GM19023 (cell line): ENCODE data around the gene DCTPP1.

Source experiments
- ATAC-seq: cut with Tn5 transposase; IDR thresholded peaks from one replicate; pipeline ENCODE4 v1.9.1; 2021; ENCODE audit warnings: mild to moderate bottlenecking, moderate library complexity; ENCODE audit not compliant: unreplicated experiment

The DCTPP1 gene

GRCh38 chr16:30447512-30448226 lies 17.8 kb upstream of the DCTPP1 start:
- ATAC-seq: no peak

- no peak for ATAC-seq
Measured at GRCh38 chr16:30446203-30446595, 16.4 kb upstream of the DCTPP1 start.

GRCh38 chr16:30445408-30446202 lies 15.8 kb upstream of the DCTPP1 start, which contains the start of gene SEPHS2:
Gene SEPHS2, minus strand, starts transcription at chr16:30445874. Its CDS starts 147 bp downstream, at chr16:30445727.
- peak; percentile 90 for ATAC-seq

GRCh38 chr16:30445149-30445407 lies 15.2 kb upstream of the DCTPP1 start:
- peak; percentile 28 for ATAC-seq

GRCh38 chr16:30444231-30445148 lies 14.7 kb upstream of the DCTPP1 start:
- ATAC-seq: no peak

GRCh38 chr16:30443631-30444030 lies 13.8 kb upstream of the DCTPP1 start:
- no peak for ATAC-seq

- no peak for ATAC-seq
Measured at GRCh38 chr16:30439720-30440348, 10.0 kb upstream of the DCTPP1 start.

- ATAC-seq: no peak
Measured at GRCh38 chr16:30438835-30439234, 9.0 kb upstream of the DCTPP1 start.

- ATAC-seq: no peak
Measured at GRCh38 chr16:30437511-30438046, 7.7 kb upstream of the DCTPP1 start.

- no peak for ATAC-seq
Measured at GRCh38 chr16:30434852-30435251, 5.0 kb upstream of the DCTPP1 start.

- ATAC-seq: no peak
Measured at GRCh38 chr16:30430428-30430970, 669 bp upstream of the DCTPP1 start.

GRCh38 chr16:30429418-30429677 lies 482 bp downstream of the DCTPP1 start:
- no peak for ATAC-seq

- ATAC-seq: no peak
Measured at GRCh38 chr16:30428055-30428454, 1.8 kb downstream of the DCTPP1 start.

- ATAC-seq: no peak
Measured at GRCh38 chr16:30421010-30421409, 8.8 kb downstream of the DCTPP1 start.

GRCh38 chr16:30418350-30419181 lies 11.3 kb downstream of the DCTPP1 start:
- ATAC-seq: no peak

- ATAC-seq: peak; percentile 83
Measured at GRCh38 chr16:30417529-30418349, 12.1 kb downstream of the DCTPP1 start.

- ATAC-seq: no peak
Measured at GRCh38 chr16:30416624-30417528, 13.0 kb downstream of the DCTPP1 start.

GRCh38 chr16:30416047-30416603 lies 13.7 kb downstream of the DCTPP1 start:
- ATAC-seq: no peak
